Keratinocyte (primary cell): ENCODE results near the gene PRKN. TPM values are rescaled to one million over a fixed set of nuclear protein-coding genes. Genes with fewer than 3 reads are reported as not detected.

Experiments used
- DNase-seq: peaks from one replicate; pipeline ENCODE4 v3.0.0-alpha.2; 2011; ENCODE audit warnings: low read depth, missing footprints, low spot score
- FAIRE-seq: peaks from 2 replicates; lab custom pipeline; 2011; peaks lifted over from hg19 to GRCh38; lab: Jason Lieb, UNC
- H2AFZ ChIP-seq: 2 replicates; pipeline ENCODE4 v1.6.0; 2012; ENCODE audit warnings: low read length, control low read depth, inconsistent platforms; ENCODE audit not compliant: control insufficient read depth
- H3K27ac ChIP-seq: 2 replicates; pipeline ENCODE4 v1.5.1; 2011; ENCODE audit warnings: low read length; ENCODE audit not compliant: control insufficient read depth, insufficient read depth
- H3K27me3 ChIP-seq: 3 replicates; pipeline ENCODE4 v1.6.0; 2011; ENCODE audit warnings: low read length; ENCODE audit not compliant: control insufficient read depth, insufficient read depth; ENCODE audit errors: extremely low read depth
- H3K36me3 ChIP-seq, 2 experiments: 2 replicates in 1 of 2; 3 replicates in 1 of 2; pipeline ENCODE4 v1.5.1; 2011; ENCODE audit warnings: low read length in 2 of 2, mild to moderate bottlenecking in 1 of 2; ENCODE audit not compliant: control insufficient read depth in 2 of 2, insufficient read depth in 2 of 2; ENCODE audit errors: extremely low read depth in 1 of 2
- H3K4me1 ChIP-seq: 3 replicates; pipeline ENCODE4 v1.5.1; 2011; ENCODE audit warnings: low read length; ENCODE audit not compliant: control insufficient read depth, insufficient read depth; ENCODE audit errors: extremely low read depth
- H3K4me2 ChIP-seq: 3 replicates; pipeline ENCODE4 v1.6.0; 2011; ENCODE audit warnings: low read depth, low read length; ENCODE audit not compliant: control insufficient read depth, insufficient read depth; ENCODE audit errors: extremely low read depth
- H3K4me3 ChIP-seq, 3 experiments: fragments of 200-600 bp in 1 of 3; sonication (generic) in 1 of 3; 2 replicates in 2 of 3; 3 replicates in 1 of 3; pipeline ENCODE4 v1.5.1; 2011 to 2016; ENCODE audit warnings: low read length in 3 of 3, mild to moderate bottlenecking in 3 of 3, control low read depth in 2 of 3, inconsistent platforms in 1 of 3, low read depth in 1 of 3, mixed read lengths in 1 of 3, mixed run types in 1 of 3, moderate library complexity in 1 of 3; ENCODE audit not compliant: control insufficient read depth in 2 of 3, insufficient read depth in 2 of 3; ENCODE audit errors: extremely low read depth in 1 of 3
- H3K79me2 ChIP-seq: 2 replicates; pipeline ENCODE4 v1.6.0; 2012; ENCODE audit warnings: low read length; ENCODE audit not compliant: control insufficient read depth, insufficient read depth
- H3K9ac ChIP-seq: 3 replicates; pipeline ENCODE4 v1.6.0; 2011; ENCODE audit warnings: low read length; ENCODE audit not compliant: control insufficient read depth, insufficient read depth; ENCODE audit errors: extremely low read depth
- H3K9me1 ChIP-seq: 3 replicates; pipeline ENCODE4 v1.6.0; 2011; ENCODE audit warnings: low read length; ENCODE audit not compliant: control insufficient read depth, insufficient read depth; ENCODE audit errors: extremely low read depth
- H3K9me3 ChIP-seq: 2 replicates; pipeline ENCODE4 v1.5.1; 2012; ENCODE audit warnings: low read depth, low read length; ENCODE audit not compliant: control insufficient read depth
- H4K20me1 ChIP-seq: 3 replicates; pipeline ENCODE4 v1.6.0; 2011; ENCODE audit warnings: low read length; ENCODE audit not compliant: control insufficient read depth, insufficient read depth; ENCODE audit errors: extremely low read depth
- EZH2 ChIP-seq: IDR thresholded peaks from one replicate; pipeline ENCODE4 v1.6.1; 2012; ENCODE audit warnings: inconsistent platforms, mild to moderate bottlenecking, low read length, moderate library complexity
- dilution Hi-C: fragments of 300-500 bp; cut with MboI; formaldehyde crosslinking; loops from one replicate; pipeline ENCODE4 v1.7.0; 2020; ENCODE audit warnings: low sequenced_read_pairs; ENCODE audit not compliant: extremely low pct_ligation_motif_present
- polyA plus RNA-seq, 5 experiments: library from polyadenylated mRNA; depleted of rRNA in 3 of 5; stranded (reverse) in 3 of 5; stranded (forward) in 1 of 5; unstranded in 1 of 5; fragments of >200 nt; gene quantifications; 1 replicate in 1 of 5; 2 replicates in 3 of 5; 3 replicates in 1 of 5; pipeline versions ENCODE4 v1.2.1 to v1.2.3, GENCODE V29; 2011 to 2012; ENCODE audit warnings: missing spikeins in 2 of 5, low read depth in 1 of 5, low replicate concordance in 1 of 5
- TF ChIP-seq, protein P1 (sequence below), 3 experiments: IDR thresholded peaks in 1 of 3; conservative IDR thresholded peaks in 1 of 3; optimal IDR thresholded peaks in 1 of 3; 2 replicates in 2 of 3; 3 replicates in 1 of 3; pipeline versions ENCODE3 to v1.5.1; 2011; ENCODE audit warnings: low read length in 3 of 3, mild to moderate bottlenecking in 3 of 3, moderate library complexity in 2 of 3, control low read depth in 1 of 3, inconsistent platforms in 1 of 3; ENCODE audit not compliant: insufficient read depth in 2 of 3; ENCODE audit errors: extremely low read depth in 1 of 3

The PRKN gene
- polyA plus RNA-seq, 1 donor (not counting 4 experiments of a cell fraction or from before 2014, with no cell fraction given): 0.67 TPM

DNA sequence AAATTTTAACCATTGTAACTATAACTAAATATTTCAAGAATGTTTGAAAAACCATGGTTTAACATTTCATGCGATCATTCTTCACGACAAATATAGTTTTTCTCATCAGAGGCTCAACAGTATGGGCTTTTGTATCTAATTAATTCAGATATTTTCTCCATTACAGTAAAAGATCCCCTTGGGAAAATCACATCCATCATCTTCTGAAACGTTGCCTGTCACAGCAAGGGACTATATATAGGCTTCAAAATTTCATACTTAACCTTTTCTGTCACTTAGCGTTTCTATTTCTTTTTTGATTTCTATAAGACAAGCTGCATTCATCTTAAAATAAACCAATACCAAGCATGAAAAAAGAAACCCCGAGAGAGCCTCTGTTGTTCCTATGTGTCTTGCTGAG lies 710.0 kb downstream of the PRKN start:
- dilution Hi-C loops: no loop called here
- H3K9me1 ChIP-seq: no peaks in the 10 kb centered on the region
- H3K4me3 ChIP-seq: no peak overlapping the region
- TF ChIP-seq EZH2: no peak
- TF ChIP-seq, protein P1, sequence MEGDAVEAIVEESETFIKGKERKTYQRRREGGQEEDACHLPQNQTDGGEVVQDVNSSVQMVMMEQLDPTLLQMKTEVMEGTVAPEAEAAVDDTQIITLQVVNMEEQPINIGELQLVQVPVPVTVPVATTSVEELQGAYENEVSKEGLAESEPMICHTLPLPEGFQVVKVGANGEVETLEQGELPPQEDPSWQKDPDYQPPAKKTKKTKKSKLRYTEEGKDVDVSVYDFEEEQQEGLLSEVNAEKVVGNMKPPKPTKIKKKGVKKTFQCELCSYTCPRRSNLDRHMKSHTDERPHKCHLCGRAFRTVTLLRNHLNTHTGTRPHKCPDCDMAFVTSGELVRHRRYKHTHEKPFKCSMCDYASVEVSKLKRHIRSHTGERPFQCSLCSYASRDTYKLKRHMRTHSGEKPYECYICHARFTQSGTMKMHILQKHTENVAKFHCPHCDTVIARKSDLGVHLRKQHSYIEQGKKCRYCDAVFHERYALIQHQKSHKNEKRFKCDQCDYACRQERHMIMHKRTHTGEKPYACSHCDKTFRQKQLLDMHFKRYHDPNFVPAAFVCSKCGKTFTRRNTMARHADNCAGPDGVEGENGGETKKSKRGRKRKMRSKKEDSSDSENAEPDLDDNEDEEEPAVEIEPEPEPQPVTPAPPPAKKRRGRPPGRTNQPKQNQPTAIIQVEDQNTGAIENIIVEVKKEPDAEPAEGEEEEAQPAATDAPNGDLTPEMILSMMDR (optimal IDR thresholded peaks at IDR 0.05 in 1 of 3, IDR thresholded peaks at IDR 0.05 in 1 of 3, conservative IDR thresholded peaks at IDR 0.05 in 1 of 3; ENCODE audit: extremely low read depth in 1 of 3, insufficient read depth in 2 of 3, low read length in 3 of 3): no peak
- no peak overlapping the region for H3K27ac ChIP-seq
- H3K4me1 ChIP-seq: no peaks in the 10 kb centered on the region
- H3K9me3 ChIP-seq: no peaks in the 10 kb centered on the region
- FAIRE-seq (no peak), DNase-seq (no peak)
- no peaks in the 10 kb centered on the region for H3K27me3 ChIP-seq
- no peak overlapping the region for H2AFZ ChIP-seq
- H3K4me2 ChIP-seq: no peak overlapping the region
- no peaks in the 10 kb centered on the region for H3K36me3 ChIP-seq
- no peaks in the 10 kb centered on the region for H3K79me2 ChIP-seq
- H4K20me1 ChIP-seq: no peaks in the 10 kb centered on the region
- no peak overlapping the region for H3K9ac ChIP-seq

DNA sequence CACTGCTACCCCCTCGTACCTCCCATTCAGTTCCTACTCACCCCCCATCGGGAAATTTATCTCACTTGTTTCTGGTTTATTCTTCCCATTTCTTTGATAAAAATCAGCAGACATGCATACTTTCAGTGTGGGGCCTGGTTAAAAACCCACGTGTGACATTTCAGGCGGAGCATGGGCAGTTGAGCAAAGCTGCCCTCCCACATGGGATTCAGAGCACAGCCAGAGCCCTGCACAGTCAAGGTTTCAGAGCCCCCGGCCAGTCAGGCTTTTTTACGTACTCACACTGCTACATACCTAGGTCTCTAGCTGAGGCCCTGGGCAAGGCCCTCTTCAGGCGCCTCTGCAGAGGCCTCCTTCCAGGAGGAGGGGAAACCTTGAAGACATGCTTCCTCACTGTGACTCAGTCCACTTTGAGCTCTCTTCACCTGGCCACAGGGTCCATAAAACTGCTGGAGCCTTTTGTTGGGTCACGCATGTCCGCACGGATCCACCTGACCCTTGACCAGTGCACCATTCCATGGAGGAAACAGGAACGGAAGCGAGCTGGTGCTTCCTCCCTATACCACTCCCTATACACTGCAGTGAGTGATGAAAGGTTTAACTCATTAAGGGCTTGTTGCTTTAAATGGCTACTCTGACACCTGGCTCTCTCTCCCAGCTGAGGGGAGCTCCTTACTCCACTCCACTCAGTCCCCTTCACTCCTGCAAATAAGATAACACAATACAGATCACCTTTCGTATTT lies 713.3 kb downstream of the PRKN start:
- Histone ChIP-seq H2AFZ (no peak overlapping the region), H3K9me3 (no peaks in the 10 kb centered on the region), H3K27me3 (no peaks in the 10 kb centered on the region), H3K36me3 (no peaks in the 10 kb centered on the region), H3K4me2 (no peak overlapping the region), H4K20me1 (no peaks in the 10 kb centered on the region), H3K4me1 (no peaks in the 10 kb centered on the region), H3K79me2 (no peaks in the 10 kb centered on the region), H3K4me3 (no peak overlapping the region), H3K9ac (no peak overlapping the region), H3K9me1 (no peaks in the 10 kb centered on the region), H3K27ac (no peak overlapping the region)
- DNase-seq (no peak), FAIRE-seq (no peak)
- TF ChIP-seq, protein P1 (optimal IDR thresholded peaks at IDR 0.05 in 1 of 3, IDR thresholded peaks at IDR 0.05 in 1 of 3, conservative IDR thresholded peaks at IDR 0.05 in 1 of 3; ENCODE audit: extremely low read depth in 1 of 3, insufficient read depth in 2 of 3, low read length in 3 of 3): no peak
- TF ChIP-seq EZH2: no peak
- dilution Hi-C loops: no loop called here
